Glutamatergic neuron (in vitro differentiated cells): Measurements from ENCODE around the gene RMDN2. TPM values are rescaled to one million over a fixed set of nuclear protein-coding genes. Genes with fewer than 3 reads are reported as not detected.

Experiments
- DNase-seq: peaks from one replicate; pipeline ENCODE4 v3.0.0; 2022
- H3K27ac Mint-ChIP-seq: one replicate; pipeline ENCODE4 v1.8.0; 2020; ENCODE audit warnings: mild to moderate bottlenecking, mixed read lengths, inconsistent platforms; ENCODE audit not compliant: unreplicated experiment
- H3K27me3 Mint-ChIP-seq: one replicate; pipeline ENCODE4 v1.8.0; 2020; ENCODE audit warnings: mild to moderate bottlenecking, moderate library complexity, mixed read lengths, inconsistent platforms; ENCODE audit not compliant: unreplicated experiment
- H3K36me3 Mint-ChIP-seq: one replicate; pipeline ENCODE4 v1.8.0; 2020; ENCODE audit warnings: mild to moderate bottlenecking, mixed read lengths, inconsistent platforms; ENCODE audit not compliant: unreplicated experiment
- H3K4me1 Mint-ChIP-seq: one replicate; pipeline ENCODE4 v1.8.0; 2020; ENCODE audit warnings: mild to moderate bottlenecking, low read depth, mixed read lengths, inconsistent platforms; ENCODE audit not compliant: unreplicated experiment
- H3K4me3 Mint-ChIP-seq: one replicate; pipeline ENCODE4 v1.8.0; 2020; ENCODE audit warnings: mild to moderate bottlenecking, mixed read lengths, inconsistent platforms; ENCODE audit not compliant: unreplicated experiment
- H3K9me3 Mint-ChIP-seq: one replicate; pipeline ENCODE4 v1.8.0; 2020; ENCODE audit warnings: mild to moderate bottlenecking, moderate library complexity, mixed read lengths, inconsistent platforms; ENCODE audit not compliant: unreplicated experiment
- total RNA-seq: library from RNA; stranded (reverse); fragmentation: NEBNext Ultra II Directional; extraction: Animal tissue kit (Norgen Biotek cat#: 25700); gene quantifications from one replicate; pipeline ENCODE4 v1.2.1, GENCODE V29; 2021; ENCODE audit not compliant: unreplicated experiment
- TF ChIP-seq, protein P1 (sequence below): fragments of 200-600 bp; sonication (generic); IDR thresholded peaks from one replicate; pipeline ENCODE4 v1.5.0; 2021; ENCODE audit not compliant: partially characterized antibody, unreplicated experiment

RMDN2 gene
- total RNA-seq, 1 donor from 2014 or later: 5.5 TPM

DNA sequence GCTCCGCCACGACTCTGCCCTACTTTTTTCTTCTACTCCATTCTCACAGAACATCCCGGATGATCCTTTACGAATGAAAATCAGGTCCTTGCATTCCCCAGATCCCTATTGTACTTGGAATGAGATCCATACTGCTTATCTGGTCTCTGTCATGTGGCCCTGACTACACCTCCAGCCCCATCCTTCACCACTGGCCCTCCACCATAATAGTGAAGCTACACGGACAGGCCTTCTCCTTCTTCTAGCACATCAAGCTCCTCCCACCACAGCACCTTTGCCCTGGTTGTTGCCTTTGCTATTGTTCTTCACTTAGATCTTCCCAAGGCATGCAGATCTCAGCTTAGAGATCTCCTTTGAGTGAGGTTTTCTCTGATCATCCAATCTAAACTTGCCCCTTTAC, 20.1 kb upstream of the RMDN2 start:
- H3K27me3 Mint-ChIP-seq: no peaks in the 10 kb centered on the region
- H3K36me3 Mint-ChIP-seq: no peaks in the 10 kb centered on the region
- no peaks in the 10 kb centered on the region for H3K4me1 Mint-ChIP-seq
- H3K4me3 Mint-ChIP-seq: no peak overlapping the region
- TF ChIP-seq, protein P1, sequence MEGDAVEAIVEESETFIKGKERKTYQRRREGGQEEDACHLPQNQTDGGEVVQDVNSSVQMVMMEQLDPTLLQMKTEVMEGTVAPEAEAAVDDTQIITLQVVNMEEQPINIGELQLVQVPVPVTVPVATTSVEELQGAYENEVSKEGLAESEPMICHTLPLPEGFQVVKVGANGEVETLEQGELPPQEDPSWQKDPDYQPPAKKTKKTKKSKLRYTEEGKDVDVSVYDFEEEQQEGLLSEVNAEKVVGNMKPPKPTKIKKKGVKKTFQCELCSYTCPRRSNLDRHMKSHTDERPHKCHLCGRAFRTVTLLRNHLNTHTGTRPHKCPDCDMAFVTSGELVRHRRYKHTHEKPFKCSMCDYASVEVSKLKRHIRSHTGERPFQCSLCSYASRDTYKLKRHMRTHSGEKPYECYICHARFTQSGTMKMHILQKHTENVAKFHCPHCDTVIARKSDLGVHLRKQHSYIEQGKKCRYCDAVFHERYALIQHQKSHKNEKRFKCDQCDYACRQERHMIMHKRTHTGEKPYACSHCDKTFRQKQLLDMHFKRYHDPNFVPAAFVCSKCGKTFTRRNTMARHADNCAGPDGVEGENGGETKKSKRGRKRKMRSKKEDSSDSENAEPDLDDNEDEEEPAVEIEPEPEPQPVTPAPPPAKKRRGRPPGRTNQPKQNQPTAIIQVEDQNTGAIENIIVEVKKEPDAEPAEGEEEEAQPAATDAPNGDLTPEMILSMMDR: no peak
- peaks cover 4% of the 10 kb centered on the region for H3K9me3 Mint-ChIP-seq
- no peak overlapping the region for H3K27ac Mint-ChIP-seq
- no peak for DNase-seq

DNA sequence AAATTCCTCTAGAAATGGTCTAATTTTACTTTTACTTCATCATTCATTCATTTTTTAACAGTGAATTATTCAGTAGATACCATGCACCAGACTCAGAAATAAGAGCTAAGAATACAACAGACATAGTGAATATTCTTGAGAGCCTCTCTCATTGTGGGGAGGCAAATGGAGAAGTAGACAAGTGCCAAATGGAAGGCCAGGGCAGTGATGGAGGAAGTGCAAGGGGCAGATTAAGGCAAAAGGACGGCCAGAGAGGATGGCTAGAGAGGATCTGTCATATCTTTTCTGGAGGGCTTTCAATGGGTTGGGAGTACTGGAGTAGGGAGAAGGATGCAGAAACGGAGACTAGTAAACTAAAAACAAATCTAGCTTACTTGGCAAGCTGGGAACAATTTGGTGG, 19.0 kb upstream of the RMDN2 start:
- Mint-ChIP-seq H3K36me3 (no peaks in the 10 kb centered on the region), H3K9me3 (peaks cover 4% of the 10 kb centered on the region), H3K4me3 (no peak overlapping the region), H3K4me1 (no peaks in the 10 kb centered on the region), H3K27me3 (no peaks in the 10 kb centered on the region), H3K27ac (no peak overlapping the region)
- TF ChIP-seq, protein P1: no peak
- no peak for DNase-seq

DNA sequence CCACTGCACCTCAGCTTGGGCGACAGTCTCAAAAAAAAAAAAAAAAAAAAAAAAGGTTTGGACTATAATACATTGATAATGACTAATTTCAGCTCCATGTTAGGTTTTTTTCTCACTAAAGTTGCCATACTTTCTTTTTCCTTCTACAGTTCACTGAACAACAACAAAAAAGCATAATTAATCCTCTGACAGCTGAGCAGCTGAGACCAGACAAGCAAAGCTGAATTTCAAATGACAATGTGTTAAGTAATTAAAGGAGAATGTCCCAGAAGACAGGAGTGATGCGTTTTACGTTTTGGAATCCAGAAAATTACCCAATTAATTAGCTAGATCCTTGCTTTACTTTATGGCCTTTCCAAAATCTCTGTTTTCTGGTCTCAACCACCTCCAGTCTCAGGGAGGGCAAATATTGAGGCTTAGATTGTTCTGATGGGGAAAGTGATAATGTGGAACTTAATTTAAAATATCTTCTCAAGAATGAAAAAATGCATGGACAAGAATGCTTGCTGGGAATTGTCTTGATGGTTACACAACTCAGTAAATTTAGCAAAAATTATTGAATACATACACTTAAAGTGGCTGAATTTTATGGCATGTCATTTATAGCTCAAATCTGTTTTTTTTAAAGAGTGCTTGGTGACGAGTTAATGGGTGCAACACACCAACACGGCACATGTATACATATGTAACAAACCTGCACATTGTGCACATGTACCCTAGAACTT, 17.4 kb upstream of the RMDN2 start:
- Mint-ChIP-seq H3K27ac (no peak overlapping the region), H3K9me3 (peaks cover 4% of the 10 kb centered on the region), H3K4me3 (no peak overlapping the region), H3K27me3 (no peaks in the 10 kb centered on the region), H3K4me1 (no peaks in the 10 kb centered on the region), H3K36me3 (no peaks in the 10 kb centered on the region)
- TF ChIP-seq, protein P1: no peak
- DNase-seq: no peak

DNA sequence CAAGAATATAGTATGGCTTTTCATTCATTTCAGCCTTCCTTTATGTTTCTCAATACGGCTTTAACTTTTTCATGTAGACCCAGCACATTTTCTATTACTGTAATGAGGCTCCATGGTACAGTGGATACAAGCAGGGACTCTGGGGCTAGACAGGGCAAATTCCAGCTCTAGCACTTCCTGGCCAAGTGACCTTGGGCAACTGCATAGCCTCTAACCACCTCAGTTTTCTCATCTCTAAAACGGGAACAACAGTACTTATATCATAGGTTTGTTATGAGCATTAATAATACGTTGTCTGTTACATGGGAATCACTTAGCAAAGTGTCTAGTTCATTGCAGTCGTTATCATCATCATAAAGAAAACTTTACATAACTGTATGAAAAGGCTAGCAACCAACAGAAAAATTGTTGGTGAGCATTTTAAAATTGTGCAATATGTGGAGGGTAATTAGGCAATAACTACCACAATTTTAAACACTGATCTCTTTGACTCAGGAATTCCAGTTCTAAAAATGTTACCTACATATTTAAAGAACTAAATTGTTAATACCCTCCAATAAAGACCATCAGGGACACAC, 13.7 kb upstream of the RMDN2 start:
- DNase-seq: no peak
- Mint-ChIP-seq H3K4me1 (no peaks in the 10 kb centered on the region), H3K4me3 (no peak overlapping the region), H3K36me3 (no peaks in the 10 kb centered on the region), H3K9me3 (peaks cover 4% of the 10 kb centered on the region), H3K27ac (no peak overlapping the region), H3K27me3 (no peaks in the 10 kb centered on the region)
- TF ChIP-seq, protein P1: no peak

DNA sequence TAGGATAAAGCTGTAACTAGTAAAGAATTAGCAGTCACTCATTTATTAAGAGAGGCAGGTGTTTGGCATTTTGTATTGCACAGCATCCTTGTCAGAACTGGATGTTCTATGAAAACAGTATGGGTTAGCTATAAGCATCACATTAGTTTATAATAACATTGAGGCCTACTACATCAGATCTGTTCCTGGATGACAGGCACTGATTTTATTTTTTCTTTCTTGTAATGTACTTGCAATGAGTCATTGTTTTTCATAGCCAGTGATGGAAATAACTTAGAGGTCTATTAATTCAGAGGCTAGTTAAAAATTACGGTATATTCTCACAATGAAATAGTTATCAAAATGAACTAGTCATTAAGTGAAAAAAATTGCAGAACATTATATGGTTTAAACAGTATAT, 13.0 kb upstream of the RMDN2 start:
- DNase-seq: no peak
- Mint-ChIP-seq H3K36me3 (no peaks in the 10 kb centered on the region), H3K9me3 (peaks cover 2% of the 10 kb centered on the region), H3K27me3 (no peaks in the 10 kb centered on the region), H3K27ac (no peak overlapping the region), H3K4me3 (no peak overlapping the region), H3K4me1 (no peaks in the 10 kb centered on the region)
- TF ChIP-seq, protein P1: no peak
